Activated CD8-positive, alpha-beta memory T cell treated with anti-CD3 and anti-CD28 coated beads, Interleukin-2, amount 50 U/mL, for 24 hours (primary cell): Measurements from ENCODE around the gene APPBP2.

Source experiments
- DNase-seq: peaks from one replicate; pipeline ENCODE4 v3.0.0-alpha.2; 2020; ENCODE audit errors: extremely low read depth

The APPBP2 gene

DNA sequence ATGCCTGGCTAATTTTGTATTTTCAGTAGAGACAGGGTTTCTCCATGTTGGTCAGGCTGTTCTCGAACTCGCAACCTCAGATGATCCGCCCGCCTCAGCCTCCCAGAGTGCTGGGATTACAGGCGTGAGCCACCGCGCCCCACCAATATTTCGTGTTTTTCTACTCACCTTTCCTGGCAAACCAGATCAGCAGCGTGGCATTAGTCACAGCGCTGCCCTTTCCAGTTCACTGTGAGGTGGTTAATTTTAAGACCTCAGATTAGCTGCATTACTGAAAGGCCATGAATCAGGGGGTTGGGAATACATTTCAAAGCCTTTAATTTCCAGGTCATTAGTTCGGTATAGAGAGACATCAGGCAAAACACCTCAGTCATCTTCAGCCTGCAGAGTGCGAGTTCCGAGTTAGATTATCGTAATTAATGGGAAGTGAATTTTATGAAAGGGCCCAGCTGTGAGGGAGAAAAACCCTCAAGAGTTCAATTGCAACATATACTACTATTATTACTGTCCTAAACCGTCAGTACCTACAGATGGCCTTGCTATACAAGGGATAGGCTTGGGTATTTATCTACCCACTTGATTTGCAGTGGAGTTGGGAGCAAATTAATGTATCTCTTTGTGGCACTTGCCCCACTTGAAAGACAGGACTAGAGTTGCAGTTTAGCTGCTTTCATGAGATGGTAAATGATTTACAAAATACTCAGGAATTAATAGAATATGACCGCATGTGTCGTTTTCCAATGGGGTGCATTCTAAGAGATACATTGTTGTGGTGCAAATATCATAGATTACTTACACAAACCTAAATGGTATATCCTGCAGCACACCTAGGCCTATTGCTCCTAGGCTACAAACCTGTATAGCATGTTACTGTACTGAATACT is 132.0 kb downstream of the APPBP2 start:
- DNase-seq: no peak
